Panc1 (cell line): ENCODE measurements around the gene TMEM151B.

ENCODE experiments used
- CTCF ChIP-seq: fragments of 450-650 bp; IDR thresholded peaks from 2 replicates; pipeline ENCODE4 v1.5.1; 2017; ENCODE audit warnings: mild to moderate bottlenecking
- POLR2AphosphoS5 ChIP-seq: IDR thresholded peaks from 2 replicates; pipeline ENCODE4 v1.6.1; 2012; ENCODE audit warnings: mild to moderate bottlenecking, low read depth, low read length, moderate library complexity
- TCF7L2 ChIP-seq: IDR thresholded peaks from 2 replicates; pipeline ENCODE4 v1.6.1; 2011; ENCODE audit warnings: mild to moderate bottlenecking, low read depth, low read length, inconsistent platforms
- TF ChIP-seq, protein P1 (sequence below), 2 experiments: IDR thresholded peaks; 2 replicates each; pipeline ENCODE4 v1.6.1; 2011 to 2012; ENCODE audit warnings: low read depth in 2 of 2, control low read depth in 1 of 2, low read length in 1 of 2, mild to moderate bottlenecking in 1 of 2, moderate library complexity in 1 of 2; ENCODE audit not compliant: insufficient read depth in 1 of 2

DNA sequence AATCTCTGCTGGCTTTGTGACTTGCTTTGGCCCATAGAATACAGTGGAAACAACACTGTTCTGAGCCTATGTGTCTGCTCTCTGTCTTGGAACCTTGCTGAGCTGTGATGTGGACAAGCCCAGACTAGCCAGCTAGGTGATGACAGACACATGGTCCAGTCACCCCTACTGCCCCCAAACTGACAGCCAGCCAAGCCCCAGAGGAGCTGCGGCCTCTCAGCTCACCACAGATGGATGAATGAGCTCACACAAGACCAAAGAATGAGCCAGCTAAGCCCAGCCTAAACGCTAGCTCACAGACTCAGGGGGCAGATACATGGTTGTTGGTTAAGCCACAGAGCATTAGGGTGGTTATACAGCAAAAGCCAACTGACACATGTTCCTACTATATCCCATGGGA lies 38.8 kb downstream of the TMEM151B start:
- no peak for TF ChIP-seq CTCF
- TF ChIP-seq TCF7L2 = no peak
- no peak for TF ChIP-seq POLR2AphosphoS5
- TF ChIP-seq, protein P1, sequence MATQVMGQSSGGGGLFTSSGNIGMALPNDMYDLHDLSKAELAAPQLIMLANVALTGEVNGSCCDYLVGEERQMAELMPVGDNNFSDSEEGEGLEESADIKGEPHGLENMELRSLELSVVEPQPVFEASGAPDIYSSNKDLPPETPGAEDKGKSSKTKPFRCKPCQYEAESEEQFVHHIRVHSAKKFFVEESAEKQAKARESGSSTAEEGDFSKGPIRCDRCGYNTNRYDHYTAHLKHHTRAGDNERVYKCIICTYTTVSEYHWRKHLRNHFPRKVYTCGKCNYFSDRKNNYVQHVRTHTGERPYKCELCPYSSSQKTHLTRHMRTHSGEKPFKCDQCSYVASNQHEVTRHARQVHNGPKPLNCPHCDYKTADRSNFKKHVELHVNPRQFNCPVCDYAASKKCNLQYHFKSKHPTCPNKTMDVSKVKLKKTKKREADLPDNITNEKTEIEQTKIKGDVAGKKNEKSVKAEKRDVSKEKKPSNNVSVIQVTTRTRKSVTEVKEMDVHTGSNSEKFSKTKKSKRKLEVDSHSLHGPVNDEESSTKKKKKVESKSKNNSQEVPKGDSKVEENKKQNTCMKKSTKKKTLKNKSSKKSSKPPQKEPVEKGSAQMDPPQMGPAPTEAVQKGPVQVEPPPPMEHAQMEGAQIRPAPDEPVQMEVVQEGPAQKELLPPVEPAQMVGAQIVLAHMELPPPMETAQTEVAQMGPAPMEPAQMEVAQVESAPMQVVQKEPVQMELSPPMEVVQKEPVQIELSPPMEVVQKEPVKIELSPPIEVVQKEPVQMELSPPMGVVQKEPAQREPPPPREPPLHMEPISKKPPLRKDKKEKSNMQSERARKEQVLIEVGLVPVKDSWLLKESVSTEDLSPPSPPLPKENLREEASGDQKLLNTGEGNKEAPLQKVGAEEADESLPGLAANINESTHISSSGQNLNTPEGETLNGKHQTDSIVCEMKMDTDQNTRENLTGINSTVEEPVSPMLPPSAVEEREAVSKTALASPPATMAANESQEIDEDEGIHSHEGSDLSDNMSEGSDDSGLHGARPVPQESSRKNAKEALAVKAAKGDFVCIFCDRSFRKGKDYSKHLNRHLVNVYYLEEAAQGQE (IDR thresholded peaks at IDR 0.05; ENCODE audit: insufficient read depth in 1 of 2, low read depth in 2 of 2, low read length in 1 of 2) = no peak
